ENCODE results near the gene STXBP6. TPM values are rescaled to one million over a fixed set of nuclear protein-coding genes. Genes with fewer than 3 reads are reported as not detected.

STXBP6 gene
- total RNA-seq, 1 experiment from 2014 or later: 12.3 TPM

GRCh38 chr14:24990773-24991172, 59.2 kb downstream of the STXBP6 start:
- Histone ChIP-seq H2AFZ (no peak overlapping the region), H3K4me2 (no peak overlapping the region), H3K4me1 (replicated peaks; ENCODE audit: insufficient read depth) (no peaks in the 10 kb centered on the region), H3F3A (ENCODE audit: insufficient read depth, low read depth) (no peaks in the 10 kb centered on the region), H3K79me2 (ENCODE audit: low read depth) (no peaks in the 10 kb centered on the region), H3K36me3 (ENCODE audit: low read depth) (no peaks in the 10 kb centered on the region), H3K9me3 (ENCODE audit: insufficient read depth, low read depth) (no peaks in the 10 kb centered on the region), H4K20me1 (ENCODE audit: insufficient read depth) (no peaks in the 10 kb centered on the region), H3K27me3 (ENCODE audit: insufficient read depth, low read depth) (no peaks in the 10 kb centered on the region), H3K27ac (no peak overlapping the region), H3K9me2 (ENCODE audit: insufficient read depth) (no peaks in the 10 kb centered on the region), H3K4me3 (no peak overlapping the region)
- CTCF ChIA-PET: interaction anchor here (0.6 kb wide), 1 partner anchor 17 kb away, joined by 3 read pairs; no protein-coding TSS in a partner anchor
- TF ChIP-seq EZH2 (IDR thresholded peaks at IDR 0.05; ENCODE audit: low read depth) (no peak), CTCF (conservative IDR thresholded peaks at IDR 0.05) (no peak)
- no peak for DNase-seq
- POLR2A ChIA-PET (ENCODE audit: unreplicated experiment): interaction anchor here (0.6 kb wide), 1 partner anchor 19 kb away, joined by 7 read pairs; no protein-coding TSS in a partner anchor
- intact Hi-C loops (cut with micrococcal nuclease; ENCODE audit: unreplicated experiment): no loop called here
- BruUV-seq (replicated peaks): no TSS peak

- no peak for DNase-seq
- no peaks in the 10 kb centered on the region for H3K9me2 ChIP-seq (ENCODE audit: insufficient read depth)
- POLR2A ChIA-PET (ENCODE audit: unreplicated experiment): no interaction called here
- no peaks in the 10 kb centered on the region for H3K4me1 ChIP-seq (replicated peaks; ENCODE audit: insufficient read depth)
- CTCF ChIA-PET: no interaction called here
- H3K27ac ChIP-seq: no peak overlapping the region
- BruUV-seq (replicated peaks): no TSS peak
- no peak overlapping the region for H2AFZ ChIP-seq
- H3F3A ChIP-seq (ENCODE audit: insufficient read depth, low read depth): no peaks in the 10 kb centered on the region
- no peak overlapping the region for H3K4me3 ChIP-seq
- intact Hi-C loops (cut with micrococcal nuclease; ENCODE audit: unreplicated experiment): no loop called here
- no peaks in the 10 kb centered on the region for H4K20me1 ChIP-seq (ENCODE audit: insufficient read depth)
- H3K4me2 ChIP-seq: no peak overlapping the region
- TF ChIP-seq CTCF (conservative IDR thresholded peaks at IDR 0.05) (no peak), EZH2 (IDR thresholded peaks at IDR 0.05; ENCODE audit: low read depth) (no peak)
- no peaks in the 10 kb centered on the region for H3K27me3 ChIP-seq (ENCODE audit: insufficient read depth, low read depth)
- H3K36me3 ChIP-seq (ENCODE audit: low read depth): no peaks in the 10 kb centered on the region
- no peaks in the 10 kb centered on the region for H3K79me2 ChIP-seq (ENCODE audit: low read depth)
- no peaks in the 10 kb centered on the region for H3K9me3 ChIP-seq (ENCODE audit: insufficient read depth, low read depth)
Observed at GRCh38 chr14:24990050-24990449, 59.9 kb downstream of the STXBP6 start.

GRCh38 chr14:24988760-24989159, 61.2 kb downstream of the STXBP6 start:
- Histone ChIP-seq H3K79me2 (ENCODE audit: low read depth) (no peaks in the 10 kb centered on the region), H3K27ac (no peak overlapping the region), H3K4me2 (no peak overlapping the region), H3K36me3 (ENCODE audit: low read depth) (no peaks in the 10 kb centered on the region), H3F3A (ENCODE audit: insufficient read depth, low read depth) (no peaks in the 10 kb centered on the region), H3K27me3 (ENCODE audit: insufficient read depth, low read depth) (no peaks in the 10 kb centered on the region), H2AFZ (no peak overlapping the region), H3K4me1 (replicated peaks; ENCODE audit: insufficient read depth) (no peaks in the 10 kb centered on the region), H3K9me3 (ENCODE audit: insufficient read depth, low read depth) (no peaks in the 10 kb centered on the region), H3K4me3 (no peak overlapping the region), H3K9me2 (ENCODE audit: insufficient read depth) (no peaks in the 10 kb centered on the region), H4K20me1 (ENCODE audit: insufficient read depth) (no peaks in the 10 kb centered on the region)
- intact Hi-C loops (cut with micrococcal nuclease; ENCODE audit: unreplicated experiment): no loop called here
- DNase-seq: no peak
- POLR2A ChIA-PET (ENCODE audit: unreplicated experiment): no interaction called here
- CTCF ChIA-PET: no interaction called here
- TF ChIP-seq CTCF (conservative IDR thresholded peaks at IDR 0.05): no peak
- TF ChIP-seq EZH2 (IDR thresholded peaks at IDR 0.05; ENCODE audit: low read depth): no peak
- no TSS peak for BruUV-seq (replicated peaks)

All from PC-9 (cell line).